GM18861 (cell line): Measurements from ENCODE around the gene ITFG2.

Experiments used
- ATAC-seq: cut with Tn5 transposase; IDR thresholded peaks from one replicate; pipeline ENCODE4 v1.9.1; 2021; ENCODE audit not compliant: unreplicated experiment

ITFG2 gene

GRCh38 chr12:2794736-2795289 is 17.7 kb upstream of the ITFG2 start, which contains the start of gene FKBP4:
FKBP4 (plus strand) TSS chr12:2794970; CDS start chr12:2795140, 170 bp downstream.
- peak; percentile 59 for ATAC-seq

DNA sequence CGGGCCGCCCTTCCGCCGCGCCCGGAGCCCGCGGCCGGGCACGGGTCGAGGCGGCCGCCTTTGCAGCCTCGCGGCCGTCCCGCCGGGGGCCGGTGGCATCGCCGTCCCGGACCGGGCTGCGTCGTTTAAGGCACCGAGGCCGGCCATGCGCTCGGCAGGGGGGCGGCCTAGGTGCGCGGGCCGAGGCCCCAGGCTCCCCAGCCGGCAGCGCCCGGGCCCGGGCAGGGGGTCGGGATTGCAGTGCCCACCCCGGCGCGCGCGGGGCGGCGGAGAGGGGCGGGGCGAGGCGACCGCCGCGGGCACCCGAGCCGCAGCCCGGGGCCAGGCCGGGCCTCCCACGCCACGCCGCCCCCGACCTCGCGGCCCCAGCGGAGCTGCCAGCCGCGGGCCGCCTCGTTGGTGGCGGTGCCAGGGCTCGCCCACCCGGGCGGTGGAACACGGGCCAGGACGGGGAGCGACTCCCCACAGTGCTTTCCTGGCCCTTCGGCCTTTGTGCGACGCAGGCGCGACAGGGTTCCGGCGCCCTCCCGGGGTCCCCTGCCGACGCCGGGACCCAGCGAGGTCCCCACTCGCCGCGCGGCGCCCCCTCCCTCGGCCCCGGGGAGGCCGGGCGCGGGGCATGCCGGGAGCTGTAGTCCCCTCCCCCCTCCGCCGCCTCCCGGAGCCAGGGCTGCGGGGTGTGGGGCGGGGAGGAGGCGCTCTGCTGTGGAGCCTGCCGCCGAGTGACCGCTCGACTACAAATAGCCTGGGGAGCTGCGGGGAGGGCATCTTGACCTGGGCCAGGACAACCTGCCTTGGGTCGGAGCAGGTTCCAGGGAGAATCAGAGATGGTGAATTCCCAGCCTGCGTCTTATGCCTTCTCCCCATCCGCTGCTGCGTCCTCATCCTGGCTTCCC is 16.9 kb upstream of the ITFG2 start:
- ATAC-seq, result peak; percentile 53

DNA sequence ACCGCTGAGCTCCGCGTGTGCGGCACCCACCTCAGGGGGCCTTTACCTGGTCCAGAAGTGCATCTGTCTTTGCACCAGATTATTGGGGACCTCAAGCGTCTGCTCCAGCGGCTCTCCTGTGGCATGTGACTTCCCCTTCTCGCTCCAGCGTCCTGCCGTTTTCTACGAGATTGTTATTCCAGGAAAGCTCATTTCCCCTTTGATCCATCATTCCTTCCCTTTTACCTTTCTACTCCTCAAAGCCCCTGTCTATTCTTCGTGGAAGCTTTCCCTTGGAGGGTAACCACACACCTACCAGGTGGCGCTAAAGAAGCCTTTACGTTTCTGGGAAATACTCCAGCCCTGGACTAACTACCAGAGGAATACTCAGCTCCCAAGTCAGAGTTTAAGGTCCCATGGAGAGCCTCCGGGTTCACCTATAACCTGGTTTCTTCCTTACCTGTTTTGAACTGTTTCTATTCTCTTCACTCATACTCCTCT is 16.2 kb upstream of the ITFG2 start:
- ATAC-seq, result no peak

DNA sequence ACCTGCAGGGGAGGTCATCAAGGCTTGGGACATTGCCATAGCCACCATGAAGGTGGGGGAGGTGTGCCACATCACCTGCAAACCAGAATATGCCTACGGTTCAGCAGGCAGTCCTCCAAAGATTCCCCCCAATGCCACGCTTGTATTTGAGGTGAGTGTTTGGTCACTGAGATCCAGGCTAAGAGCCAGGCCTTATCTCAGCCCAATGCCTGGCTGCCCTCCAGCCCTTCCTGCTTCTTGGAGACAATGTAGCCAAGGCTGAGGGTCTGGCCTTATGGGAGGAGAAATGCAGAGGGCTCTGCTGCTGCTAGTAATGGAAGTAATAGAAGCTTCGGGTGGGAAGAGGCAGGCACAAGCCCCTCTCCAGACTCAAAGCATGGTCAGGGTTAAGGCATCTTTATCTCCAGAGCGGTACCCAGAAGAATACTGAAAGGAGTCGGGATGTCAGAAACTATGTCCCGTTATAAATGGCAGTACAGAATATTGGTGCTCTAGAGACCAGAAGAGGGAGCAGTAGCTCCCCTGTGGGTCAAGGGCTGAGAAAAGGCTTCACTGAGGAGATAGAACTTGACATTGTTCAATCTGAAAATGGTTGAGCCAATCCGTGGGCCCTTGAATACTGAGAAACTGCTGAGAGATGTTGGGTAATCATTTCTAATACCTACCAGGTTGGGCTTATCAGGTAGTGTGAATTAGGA is 14.6 kb upstream of the ITFG2 start:
- no peak for ATAC-seq

DNA sequence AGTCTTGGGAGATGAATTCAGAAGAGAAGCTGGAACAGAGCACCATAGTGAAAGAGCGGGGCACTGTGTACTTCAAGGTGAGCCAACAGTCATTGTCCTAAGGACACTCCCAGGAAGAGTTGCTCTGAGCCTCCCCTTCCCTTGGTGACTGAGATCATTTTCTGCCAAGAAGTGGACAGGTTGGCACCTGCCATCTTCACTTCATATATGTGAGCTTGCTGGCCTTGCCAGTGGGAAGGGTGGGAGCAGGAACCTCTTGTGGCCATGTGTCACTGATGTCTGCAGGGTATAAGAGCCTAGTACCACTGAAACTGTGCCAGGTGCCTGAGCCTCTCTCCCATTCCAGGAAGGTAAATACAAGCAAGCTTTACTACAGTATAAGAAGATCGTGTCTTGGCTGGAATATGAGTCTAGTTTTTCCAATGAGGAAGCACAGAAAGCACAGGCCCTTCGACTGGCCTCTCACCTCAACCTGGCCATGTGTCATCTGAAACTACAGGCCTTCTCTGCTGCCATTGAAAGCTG is 12.4 kb upstream of the ITFG2 start:
- ATAC-seq, result no peak

DNA sequence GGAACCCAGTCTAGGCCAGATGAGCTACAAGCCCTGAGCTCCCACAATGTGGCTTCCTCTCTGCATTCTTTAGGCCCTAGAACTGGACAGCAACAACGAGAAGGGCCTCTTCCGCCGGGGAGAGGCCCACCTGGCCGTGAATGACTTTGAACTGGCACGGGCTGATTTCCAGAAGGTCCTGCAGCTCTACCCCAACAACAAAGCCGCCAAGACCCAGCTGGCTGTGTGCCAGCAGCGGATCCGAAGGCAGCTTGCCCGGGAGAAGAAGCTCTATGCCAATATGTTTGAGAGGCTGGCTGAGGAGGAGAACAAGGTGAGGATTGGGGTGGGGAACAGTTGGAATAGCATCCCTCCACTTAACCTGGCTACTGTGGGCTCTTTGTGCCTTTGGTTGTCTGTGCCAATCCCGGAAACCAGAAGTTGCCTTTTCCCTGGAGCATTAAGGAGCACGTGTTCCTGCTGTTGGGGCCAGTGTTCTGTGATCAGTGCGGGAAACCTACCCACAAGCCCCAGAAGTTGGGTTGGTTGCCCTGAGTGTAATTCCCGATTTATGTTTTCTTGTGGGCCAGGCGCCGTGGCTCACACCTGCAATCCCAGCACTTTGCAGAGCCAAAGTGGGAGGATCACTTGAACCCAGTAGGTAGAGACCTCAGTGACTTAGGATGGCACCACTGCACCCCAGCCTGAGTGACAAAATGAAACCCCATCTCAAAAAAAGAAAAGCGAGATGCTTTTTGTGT is 11.3 kb upstream of the ITFG2 start:
- no peak for ATAC-seq

DNA sequence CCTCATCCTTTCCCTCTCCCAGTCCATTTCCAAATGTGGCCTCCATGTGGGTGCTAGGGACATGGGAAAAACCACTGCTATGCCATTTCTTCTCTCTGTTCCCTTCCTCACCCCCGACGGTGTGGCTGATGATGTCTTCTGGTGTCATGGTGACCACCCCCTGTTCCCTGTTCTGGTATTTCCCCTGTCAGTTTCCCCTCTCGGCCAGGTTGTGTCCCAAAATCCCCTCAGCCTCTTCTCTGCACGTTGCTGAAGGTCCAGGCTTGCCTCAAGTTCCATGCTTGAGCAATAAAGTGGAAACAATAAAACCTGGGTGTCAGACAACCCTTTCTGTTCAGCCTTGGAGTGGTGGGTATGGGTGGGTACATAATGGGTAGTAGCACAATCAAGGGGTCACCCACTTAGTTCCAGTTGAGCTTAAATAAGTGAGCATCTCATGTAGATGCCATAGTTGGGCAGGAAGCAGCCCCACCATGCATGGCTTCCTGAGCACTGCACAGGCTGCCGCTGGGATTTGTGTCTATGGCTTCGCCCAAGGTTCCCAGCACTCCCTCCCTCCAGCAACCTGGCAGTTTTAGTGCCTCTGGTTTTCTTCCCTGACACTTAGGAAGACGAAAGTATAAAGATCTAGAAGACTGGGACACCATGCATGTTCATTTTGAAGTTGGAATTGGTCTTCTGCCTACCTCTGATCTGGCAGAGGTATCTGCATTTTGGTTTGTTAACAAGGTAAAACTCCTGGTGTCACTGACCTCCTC is 8.7 kb upstream of the ITFG2 start:
- no peak for ATAC-seq

DNA sequence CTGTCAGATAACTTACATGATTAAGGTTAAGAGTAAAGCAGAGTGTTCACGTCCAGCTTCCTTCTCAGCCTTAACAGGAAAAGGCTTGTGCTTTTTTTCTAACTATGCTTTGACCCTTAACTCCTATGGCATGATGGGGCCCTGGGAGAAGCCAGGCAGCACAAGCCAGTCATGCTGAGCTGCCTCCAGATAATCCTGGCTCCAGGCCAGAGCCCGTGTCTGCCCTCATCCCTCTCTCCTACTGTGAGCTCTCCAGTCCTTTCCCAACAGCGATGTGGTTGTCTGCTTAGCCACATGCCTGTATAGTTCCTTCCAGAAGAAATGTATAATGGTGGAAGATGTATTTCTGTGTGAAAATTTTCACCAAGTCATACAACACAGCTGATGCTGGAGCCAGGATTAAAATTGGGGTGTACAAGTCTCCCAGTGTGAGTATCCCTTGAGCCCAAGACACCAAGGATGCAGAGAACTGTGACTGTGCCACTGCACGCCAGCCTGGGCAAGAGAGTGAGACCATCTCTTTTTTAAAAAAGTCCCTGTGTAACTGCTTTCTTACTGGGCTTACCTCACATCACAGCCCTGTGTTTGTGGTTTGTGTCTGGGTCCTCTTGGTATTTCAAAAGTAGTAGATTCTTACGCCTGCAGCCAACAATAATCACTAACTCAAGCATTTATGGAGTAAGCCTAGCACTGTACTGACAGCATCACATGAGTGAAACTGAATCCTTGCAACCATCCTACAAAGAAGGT is 7.9 kb upstream of the ITFG2 start:
- ATAC-seq, result no peak

DNA sequence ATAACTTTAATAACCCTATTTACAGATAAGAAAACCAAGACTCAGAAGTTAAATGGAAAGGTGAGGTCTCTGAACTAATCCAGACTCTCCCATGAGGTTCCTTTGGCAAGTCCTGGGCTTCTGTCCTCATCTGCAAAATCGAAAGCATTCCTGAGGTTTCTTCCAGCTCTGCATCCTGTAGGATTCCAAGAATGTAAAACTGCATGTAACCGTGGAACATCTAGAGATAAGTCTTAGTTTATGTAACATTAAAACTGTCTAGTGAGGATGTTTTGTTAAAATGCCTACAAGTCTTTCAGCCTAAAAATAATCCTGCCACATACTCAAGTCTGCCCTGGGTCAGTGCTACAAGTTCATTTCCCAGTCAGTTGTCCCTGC is 7.3 kb upstream of the ITFG2 start:
- ATAC-seq, result no peak

GRCh38 chr12:2806700-2807099 is 5.8 kb upstream of the ITFG2 start:
- ATAC-seq, result no peak

DNA sequence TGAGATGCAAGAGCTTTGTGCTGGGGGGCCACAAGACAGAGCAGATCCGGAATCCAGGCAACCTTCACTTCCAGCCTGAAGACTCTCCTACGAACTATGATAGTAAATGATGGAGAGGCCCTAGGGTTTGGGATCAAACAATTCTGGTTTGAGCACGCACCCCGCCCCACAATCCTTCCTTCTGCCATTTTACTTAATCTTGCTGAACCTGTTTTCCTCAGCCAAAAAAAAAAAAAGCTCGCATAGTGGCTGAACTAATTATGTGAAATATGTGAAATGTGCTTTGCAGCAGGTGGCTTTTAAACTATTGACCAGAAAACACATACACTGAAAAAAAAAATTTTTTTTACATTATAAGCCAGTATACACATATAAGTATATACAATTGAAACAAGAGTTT is 667 bp upstream of the ITFG2 start:
- no peak for ATAC-seq

DNA sequence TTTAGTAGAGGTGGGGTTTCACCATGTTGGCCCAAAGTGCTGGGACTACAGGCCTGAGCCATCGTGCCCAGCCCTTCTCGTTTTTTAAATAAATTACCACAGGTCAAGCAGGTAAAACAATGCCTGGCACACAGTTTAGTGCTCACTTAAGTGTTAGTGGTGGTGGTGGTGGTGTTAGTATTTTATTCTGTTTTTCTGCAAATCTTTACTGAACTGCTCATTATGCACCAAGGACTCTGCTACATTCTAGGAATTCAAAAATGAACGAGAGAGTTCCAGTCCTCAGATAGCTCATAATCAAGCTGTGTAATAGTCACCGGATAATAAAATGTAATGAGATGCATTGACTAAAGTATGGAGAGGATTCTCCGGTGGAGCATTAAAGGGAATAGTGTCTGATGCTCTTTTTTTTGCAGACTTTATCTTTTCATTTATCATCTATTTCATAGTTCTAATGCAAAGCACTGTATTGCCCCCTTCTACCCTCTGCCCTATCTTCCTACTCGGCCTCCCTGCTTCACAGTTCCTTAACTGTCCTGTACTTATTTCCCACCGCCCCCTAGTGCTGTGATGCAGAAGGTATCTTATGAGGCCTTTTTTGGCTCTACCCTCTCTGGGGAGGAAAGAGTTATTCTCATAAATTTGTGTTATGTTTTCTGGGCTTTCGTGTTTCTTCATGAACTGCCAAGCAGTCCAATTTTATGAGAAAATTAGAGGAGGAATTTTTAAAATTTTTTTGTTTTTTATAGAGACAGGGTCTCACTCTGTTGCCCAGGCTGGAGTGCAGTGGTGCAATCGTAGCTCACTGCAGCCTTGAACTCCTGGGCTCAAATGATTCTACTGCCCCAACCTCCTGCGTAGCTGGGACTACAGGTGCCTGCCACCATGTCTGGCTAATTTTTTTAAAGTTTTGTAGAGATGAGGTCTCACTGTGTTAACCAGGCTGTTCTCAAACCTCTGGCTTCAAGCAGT is 1.0 kb downstream of the ITFG2 start:
- ATAC-seq, result peak; percentile 34

GRCh38 chr12:2819810-2820209 is 7.3 kb downstream of the ITFG2 start:
- ATAC-seq, result no peak

GRCh38 chr12:2820432-2820831 is 8.0 kb downstream of the ITFG2 start:
- ATAC-seq, result no peak

GRCh38 chr12:2823483-2823882 is 11.0 kb downstream of the ITFG2 start:
- ATAC-seq, result no peak

DNA sequence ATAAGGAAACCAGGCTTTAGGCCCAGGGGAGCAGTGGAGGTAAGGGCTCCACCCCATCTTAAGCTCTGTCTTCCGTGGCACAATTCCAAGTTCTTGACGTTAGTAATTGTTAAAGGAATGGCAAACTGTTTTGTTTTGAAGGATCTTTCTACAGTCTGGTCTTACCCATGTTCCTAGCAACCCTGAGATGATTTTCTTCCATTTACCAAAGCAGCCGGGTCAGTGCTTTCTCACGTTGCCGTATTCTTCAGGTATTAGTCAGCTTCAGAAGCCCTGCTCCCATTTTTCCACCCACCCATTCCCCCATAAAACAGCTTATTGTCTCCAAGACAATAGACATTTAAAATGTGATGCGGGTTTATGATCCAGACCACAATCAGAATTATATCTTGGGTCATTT is 12.1 kb downstream of the ITFG2 start:
- ATAC-seq, result no peak

DNA sequence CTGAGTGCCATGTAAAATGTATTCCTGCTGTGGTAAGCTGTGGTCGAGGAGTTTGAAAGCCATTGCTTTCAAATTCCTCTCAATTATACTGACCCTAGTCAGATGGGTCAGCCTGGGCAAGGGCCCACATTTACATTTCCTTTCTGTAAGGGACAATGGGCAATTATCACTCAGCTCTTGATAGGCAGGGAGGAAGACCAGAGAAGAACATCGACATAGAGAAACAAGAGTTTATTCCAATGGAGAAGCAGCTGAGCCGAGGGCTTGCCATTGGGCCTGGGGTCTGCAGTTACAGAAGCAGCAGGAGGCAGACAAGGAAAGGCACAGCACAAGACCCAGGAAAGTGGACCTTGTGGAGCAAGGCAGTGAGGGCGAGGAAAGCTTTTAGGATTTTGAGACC is 12.7 kb downstream of the ITFG2 start:
- no peak for ATAC-seq

GRCh38 chr12:2826036-2826435 is 13.6 kb downstream of the ITFG2 start:
- ATAC-seq, result no peak
